GM19099 (cell line): ENCODE measurements around the gene SMIM5.

Source experiments
- POLR2A ChIP-seq: IDR thresholded peaks from 3 replicates; pipeline ENCODE4 v1.6.1; 2011; ENCODE audit warnings: low read depth; ENCODE audit not compliant: insufficient read length; ENCODE audit errors: extremely low read depth

SMIM5 gene

GRCh38 chr17:75661531-75661930, 28.3 kb downstream of the SMIM5 start:
- TF ChIP-seq POLR2A: no peak

- no peak for TF ChIP-seq POLR2A
These were observed 29.3 kb downstream of the SMIM5 start for GRCh38 chr17:75662511-75662910.

- no peak for TF ChIP-seq POLR2A
These were observed 30.9 kb downstream of the SMIM5 start for GRCh38 chr17:75664099-75664549.

- TF ChIP-seq POLR2A: no peak
These were observed 32.7 kb downstream of the SMIM5 start for GRCh38 chr17:75665981-75666380.

GRCh38 chr17:75666959-75667790, 33.9 kb downstream of the SMIM5 start, which contains the start of the genes RECQL5 and SAP30BP:
Gene RECQL5 (minus strand): TSS chr17:75667154. CDS start chr17:75666557, 597 bp downstream.
Gene SAP30BP (plus strand): TSS chr17:75667338. CDS start chr17:75667373, 35 bp downstream.
- peak; percentile 64 for TF ChIP-seq POLR2A

GRCh38 chr17:75667825-75668224, 34.6 kb downstream of the SMIM5 start:
- no peak for TF ChIP-seq POLR2A

- no peak for TF ChIP-seq POLR2A
These were observed 35.3 kb downstream of the SMIM5 start for GRCh38 chr17:75668489-75668888.

GRCh38 chr17:75670868-75671267, 37.6 kb downstream of the SMIM5 start:
- no peak for TF ChIP-seq POLR2A

- TF ChIP-seq POLR2A: no peak
These were observed 38.8 kb downstream of the SMIM5 start for GRCh38 chr17:75672011-75672410.

- no peak for TF ChIP-seq POLR2A
These were observed 40.3 kb downstream of the SMIM5 start for GRCh38 chr17:75673487-75673886.

- TF ChIP-seq POLR2A: no peak
These were observed 43.2 kb downstream of the SMIM5 start for GRCh38 chr17:75676461-75676860.

- no peak for TF ChIP-seq POLR2A
These were observed 46.5 kb downstream of the SMIM5 start for GRCh38 chr17:75679706-75680211.

GRCh38 chr17:75680431-75680830, 47.2 kb downstream of the SMIM5 start:
- no peak for TF ChIP-seq POLR2A

GRCh38 chr17:75681289-75681688, 48.1 kb downstream of the SMIM5 start:
- no peak for TF ChIP-seq POLR2A

- TF ChIP-seq POLR2A: no peak
These were observed 50.3 kb downstream of the SMIM5 start for GRCh38 chr17:75683583-75683982.

GRCh38 chr17:75684249-75684648, 51.0 kb downstream of the SMIM5 start:
- no peak for TF ChIP-seq POLR2A
